ENCODE results near the gene RETREG3.

DNA sequence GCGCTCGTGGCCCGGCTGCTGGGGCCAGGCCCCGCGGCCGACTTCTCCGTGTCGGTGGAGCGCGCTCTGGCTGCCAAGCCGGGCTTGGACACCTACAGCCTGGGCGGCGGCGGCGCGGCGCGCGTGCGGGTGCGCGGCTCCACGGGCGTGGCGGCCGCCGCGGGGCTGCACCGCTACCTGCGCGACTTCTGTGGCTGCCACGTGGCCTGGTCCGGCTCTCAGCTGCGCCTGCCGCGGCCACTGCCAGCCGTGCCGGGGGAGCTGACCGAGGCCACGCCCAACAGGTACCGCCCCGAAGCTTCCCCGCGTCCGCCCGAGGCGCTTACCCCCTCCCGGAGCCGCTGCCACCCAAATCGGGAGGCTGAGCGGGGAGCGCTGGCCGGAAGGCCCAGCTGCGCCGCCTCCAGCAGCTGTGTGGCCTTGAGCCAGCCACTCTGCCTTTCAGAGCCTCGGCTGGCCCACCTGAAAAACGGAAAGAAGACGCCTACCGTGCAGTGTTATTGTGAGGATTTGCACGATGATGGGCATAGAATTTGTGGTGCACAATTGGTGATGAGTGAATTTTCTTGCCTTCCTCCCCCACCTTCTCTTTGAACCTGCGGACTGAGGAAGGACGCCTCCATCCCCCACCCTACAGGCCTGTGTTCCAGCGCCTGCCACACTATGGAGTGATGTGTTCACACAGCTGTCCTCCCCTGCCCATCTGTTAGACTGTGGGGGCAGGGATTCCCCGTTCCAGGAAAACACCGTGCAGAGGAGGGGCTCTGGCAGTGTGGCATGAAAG lies 72.6 kb downstream of the RETREG3 start:
- TF ChIP-seq POLR2A (IDR thresholded peaks at IDR 0.05; ENCODE audit: low read depth, low read length) (no peak), POLR2AphosphoS5 (IDR thresholded peaks at IDR 0.05; ENCODE audit: low read depth, low read length) (no peak; the same call in 1 of the 2 replicates)
